Epithelial cell of prostate (primary cell): ENCODE data around the gene CIB4.

Experiments used
- DNase-seq: peaks from one replicate; pipeline ENCODE4 v3.0.0-alpha.2; 2011; ENCODE audit warnings: low read depth, low spot score
- H3K27ac ChIP-seq: fragments of 450-650 bp; 2 replicates; pipeline ENCODE4 v1.5.1; 2017; ENCODE audit warnings: mild to moderate bottlenecking

CIB4 gene

DNA sequence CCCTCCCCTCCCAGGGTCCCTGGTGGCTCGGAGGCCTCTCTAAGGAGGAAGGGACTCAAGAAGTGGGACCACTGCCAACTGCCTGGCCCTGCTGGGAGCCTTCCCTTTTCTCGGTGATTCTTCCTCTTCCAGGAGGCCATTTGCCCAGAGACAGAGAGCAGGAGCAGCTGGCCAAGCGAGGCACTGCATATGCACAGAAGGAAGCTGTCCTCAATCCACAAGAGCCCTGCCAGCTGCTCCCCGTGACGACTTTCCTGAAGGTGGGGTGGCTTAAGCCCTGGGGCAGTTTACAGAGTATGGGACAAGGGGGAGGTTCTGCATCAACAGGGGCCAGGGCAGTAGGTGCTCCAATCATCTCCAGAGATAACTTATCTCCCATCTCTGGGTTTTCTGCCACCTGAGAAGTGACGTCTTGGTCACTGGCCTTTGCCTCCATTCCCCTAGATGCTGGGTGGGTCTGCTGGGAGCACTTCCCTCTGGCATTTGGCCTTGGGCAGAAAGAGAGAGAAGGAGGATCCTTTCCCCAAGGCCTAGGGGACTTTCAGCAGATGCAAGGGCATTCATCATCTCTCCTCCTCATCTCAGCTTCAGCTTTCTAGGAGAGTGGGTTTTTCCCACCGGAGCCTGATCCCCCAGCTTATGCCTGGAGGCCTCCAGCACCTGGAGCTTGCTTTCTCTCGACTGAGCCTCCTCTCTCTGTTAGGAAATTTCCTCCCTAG, 28.5 kb downstream of the CIB4 start:
- no peak overlapping the region for H3K27ac ChIP-seq
- DNase-seq, result no peak

DNA sequence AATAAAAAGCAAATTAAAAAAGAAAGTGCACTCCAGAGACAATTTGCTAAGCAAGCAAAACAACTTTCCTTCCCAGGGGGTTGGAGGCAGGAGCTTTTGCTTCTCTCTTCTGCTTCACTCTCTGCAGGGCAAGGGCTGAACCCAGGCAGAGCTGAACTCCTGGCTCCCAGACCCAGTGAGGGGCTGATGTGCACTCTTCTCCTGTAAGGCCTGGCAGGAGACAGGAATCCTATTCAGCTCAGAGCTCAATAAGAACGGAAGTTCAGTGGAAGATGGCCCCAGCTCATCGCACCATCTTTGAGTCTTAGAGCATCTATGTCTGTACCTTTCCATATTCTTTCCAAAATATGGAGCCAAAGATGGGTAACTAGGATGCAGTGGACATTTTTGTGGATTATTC, 29.1 kb downstream of the CIB4 start:
- H3K27ac ChIP-seq, result no peak overlapping the region
- DNase-seq, result no peak

DNA sequence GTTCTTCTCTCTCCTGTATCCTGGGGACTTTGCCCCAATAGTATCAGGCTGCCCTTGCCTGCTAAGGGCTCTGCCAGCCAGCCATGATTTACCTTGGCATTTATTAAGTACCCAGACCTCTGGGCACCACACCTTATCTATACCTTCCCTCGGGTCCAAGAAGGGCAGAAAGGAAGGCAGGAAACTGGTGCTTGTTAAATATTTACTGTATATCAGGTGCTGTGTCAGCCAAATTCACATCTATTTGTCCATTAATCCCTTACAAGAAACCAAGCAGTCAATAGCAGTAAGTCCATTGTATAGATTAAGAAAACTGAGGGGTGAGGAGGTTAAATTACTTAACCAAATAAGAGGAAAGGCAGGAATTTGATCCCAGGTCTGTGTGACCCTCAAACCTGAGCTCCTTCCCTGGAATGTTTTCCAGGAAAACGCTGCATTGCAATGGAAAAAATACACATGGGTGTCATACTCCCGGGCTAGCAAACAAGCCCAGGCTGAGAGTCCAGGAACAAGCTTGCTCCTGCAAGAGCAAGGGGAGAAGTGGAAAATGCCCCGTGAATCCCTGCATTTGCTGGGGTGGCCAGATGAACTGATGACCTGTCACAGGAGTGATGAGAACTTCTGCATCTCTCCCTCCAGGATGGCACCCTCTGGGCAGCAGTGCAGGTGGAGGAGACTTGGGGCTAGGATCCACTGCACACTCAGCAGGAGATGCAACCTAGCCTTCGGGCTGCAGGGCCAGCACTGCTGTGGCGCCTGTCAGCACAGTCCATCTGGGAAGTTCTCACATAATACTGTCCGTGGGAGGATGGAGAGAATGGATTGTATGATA, 30.4 kb downstream of the CIB4 start:
- no peak overlapping the region for H3K27ac ChIP-seq
- DNase-seq, result no peak

DNA sequence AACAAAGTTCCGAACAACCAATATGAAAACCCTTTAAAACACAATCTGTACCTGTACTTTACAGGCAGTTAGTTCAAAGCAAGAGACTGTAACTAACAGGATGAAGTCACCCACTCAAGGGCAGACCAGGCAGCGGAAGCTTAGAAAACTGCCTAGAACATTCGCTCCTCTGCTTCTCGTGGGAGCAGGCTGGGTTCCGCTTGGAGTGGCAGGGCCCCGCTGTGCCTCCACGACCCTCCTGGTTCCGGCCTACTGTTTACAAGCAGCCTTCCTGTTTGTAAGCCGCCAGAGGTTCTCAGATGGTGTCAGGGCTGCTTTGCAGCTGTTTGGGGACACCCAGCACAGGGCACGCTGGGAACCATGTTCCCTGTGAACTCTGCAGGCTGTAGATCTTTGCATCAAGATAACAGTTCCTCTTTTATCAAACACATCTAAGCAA, 31.3 kb downstream of the CIB4 start:
- no peak for DNase-seq
- H3K27ac ChIP-seq, result no peak overlapping the region

DNA sequence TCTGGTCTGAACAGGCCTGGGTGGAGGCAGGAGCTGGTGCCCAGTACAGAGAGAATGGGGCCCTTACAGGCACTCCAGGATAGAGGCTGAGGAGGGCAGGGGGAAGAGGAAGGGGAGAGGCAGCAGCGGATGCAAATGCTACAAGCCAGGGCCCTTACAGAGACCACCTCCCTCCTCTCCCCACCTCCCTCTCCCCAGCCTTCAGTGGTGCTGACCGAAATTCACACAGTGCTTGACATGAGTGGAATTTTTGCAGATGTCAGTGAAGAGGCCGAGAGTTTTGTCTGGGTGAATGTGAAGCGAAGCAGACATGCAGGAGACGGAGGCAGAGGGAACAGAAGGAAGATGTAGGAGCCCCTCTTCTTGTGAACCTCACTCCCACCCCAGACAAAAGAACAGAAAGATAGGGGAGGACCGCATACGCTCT, 31.9 kb downstream of the CIB4 start:
- DNase-seq, result no peak
- no peak overlapping the region for H3K27ac ChIP-seq

DNA sequence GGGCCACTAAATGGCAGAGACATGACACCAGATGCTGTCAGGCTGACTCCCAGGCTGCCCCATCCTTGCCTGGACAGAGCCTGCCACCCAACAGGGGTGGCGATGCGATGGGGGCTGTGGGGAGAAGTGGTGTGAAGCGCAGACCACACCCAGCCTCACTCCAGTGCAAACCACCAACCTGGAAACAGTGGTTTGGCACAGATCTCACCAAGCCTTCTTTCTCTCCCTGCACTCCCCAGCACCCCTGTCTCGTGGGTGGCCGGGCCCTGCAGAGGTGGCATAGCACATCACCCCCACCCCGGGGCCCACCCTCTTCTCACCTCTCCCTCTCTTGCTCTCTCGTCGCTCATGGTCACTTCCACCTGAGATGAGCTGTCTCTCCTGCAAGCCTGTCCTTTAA, 32.6 kb downstream of the CIB4 start:
- H3K27ac ChIP-seq, result no peak overlapping the region
- no peak for DNase-seq

DNA sequence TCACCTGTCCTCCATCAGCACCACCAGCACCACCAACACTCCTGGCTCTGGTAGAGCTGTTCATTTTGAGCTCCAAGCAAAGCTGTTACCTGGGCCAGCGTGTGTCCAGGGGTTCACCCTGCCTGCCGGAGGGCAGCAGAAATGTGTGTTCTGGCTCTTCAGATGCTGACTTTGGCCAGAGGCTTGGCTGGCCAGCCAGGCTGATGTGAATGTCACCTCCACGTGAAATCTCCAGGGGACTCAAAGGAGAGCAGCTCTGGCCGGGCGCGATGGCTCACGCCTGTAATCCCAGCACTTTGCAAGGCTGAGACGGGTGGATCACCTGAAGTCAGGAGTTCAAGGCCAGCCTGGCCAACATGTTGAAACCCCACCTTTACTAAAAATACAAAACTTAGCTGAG, 33.5 kb downstream of the CIB4 start:
- H3K27ac ChIP-seq, result no peak overlapping the region
- DNase-seq, result no peak

DNA sequence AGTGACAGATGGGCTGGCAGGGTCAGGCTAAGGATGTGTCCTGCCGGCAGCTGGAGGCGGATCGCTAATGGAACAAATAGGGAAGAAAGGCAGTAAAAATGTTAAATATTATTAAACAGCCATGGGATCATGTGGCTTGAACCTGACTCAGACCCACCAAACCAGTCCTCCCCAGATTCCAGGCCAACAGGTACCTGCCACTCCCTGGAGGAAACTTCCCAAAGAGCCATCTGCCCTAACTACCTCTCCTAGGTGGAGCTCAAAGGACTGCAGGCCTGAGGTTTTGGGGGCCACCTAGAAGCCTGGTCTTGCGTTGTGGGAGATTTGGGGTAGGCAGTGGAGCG, 34.3 kb downstream of the CIB4 start:
- peak; percentile 43 for DNase-seq
- H3K27ac ChIP-seq, result peak overlapping the region; percentile 40

DNA sequence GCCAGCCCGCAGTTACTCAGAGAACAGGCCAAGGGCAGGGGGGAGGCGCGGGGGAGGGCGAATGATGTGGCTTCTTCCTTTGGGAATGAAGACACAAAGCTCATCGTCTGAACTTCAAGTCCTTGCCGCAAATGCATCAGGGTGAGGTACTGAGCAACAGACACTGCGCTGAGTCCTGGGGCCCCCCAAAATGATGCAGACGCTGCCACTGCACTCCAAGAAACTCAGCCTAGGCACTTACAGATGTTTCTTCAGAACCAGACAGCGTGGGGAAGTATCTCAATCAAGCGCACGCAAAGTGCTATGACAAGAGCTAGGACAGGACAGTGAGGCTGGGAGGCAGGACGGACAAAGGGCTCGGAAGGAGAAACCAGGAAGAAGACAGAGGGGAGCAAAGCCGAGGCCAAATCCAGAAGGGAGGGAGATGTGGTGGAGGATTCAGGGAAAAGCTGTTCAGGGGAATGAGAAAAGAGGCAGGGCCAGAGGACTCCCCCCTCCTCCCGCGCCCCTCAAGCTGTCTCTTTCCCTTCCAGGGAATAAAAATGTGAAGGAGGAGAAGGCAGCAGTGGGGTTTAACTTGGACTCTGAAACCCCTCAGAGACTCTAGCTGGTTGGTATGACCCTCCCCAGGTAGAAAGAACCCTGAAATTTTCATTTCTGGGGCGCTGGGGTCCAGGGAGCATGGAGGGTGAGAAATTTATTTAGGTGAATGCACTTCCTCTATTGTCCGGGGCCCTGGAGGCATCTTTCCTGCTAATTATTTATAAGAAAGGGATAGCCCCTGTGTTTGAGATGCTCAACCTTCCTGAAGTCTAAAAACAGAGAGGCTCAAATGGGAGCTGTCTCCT, 34.9 kb downstream of the CIB4 start:
- peak overlapping the region; percentile 40 for H3K27ac ChIP-seq
- DNase-seq, result no peak

DNA sequence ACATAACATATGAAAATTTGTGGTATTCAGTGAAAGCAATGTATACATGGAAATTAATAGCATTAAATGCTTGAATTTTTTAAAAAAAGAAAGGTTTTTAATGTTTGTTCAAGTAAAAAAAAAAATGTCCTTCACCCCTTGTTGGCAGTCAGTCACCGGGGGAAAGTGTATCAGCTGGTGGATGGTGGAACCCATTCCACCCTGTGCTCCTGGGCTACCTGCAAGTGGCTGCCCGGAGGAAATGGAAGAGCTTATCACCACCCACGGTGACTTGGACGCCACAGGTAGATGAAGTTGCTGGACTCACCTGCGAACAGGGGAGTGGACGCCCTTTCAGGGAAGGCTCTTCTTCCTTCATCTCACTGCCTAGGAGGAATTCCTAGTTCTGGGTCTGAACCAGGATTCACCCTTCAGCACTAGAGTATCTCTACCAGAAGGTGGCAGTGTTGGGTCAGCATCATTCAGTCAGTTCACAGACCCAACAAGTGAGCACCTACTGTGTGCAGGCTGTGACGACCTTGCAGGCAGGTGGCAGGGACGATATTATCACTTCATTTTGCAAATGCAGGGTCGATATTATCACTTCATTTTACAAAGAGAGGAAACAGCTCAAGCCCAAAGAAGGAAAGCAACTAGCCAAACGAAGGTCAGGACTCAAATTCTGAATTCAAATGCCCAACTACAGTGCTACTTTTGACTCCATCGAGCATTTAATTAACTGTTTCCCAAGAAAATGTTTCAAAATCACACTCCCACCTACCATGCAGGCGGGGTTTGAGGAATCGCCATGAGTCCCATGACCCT, 35.8 kb downstream of the CIB4 start:
- no peak for DNase-seq
- H3K27ac ChIP-seq, result no peak overlapping the region

DNA sequence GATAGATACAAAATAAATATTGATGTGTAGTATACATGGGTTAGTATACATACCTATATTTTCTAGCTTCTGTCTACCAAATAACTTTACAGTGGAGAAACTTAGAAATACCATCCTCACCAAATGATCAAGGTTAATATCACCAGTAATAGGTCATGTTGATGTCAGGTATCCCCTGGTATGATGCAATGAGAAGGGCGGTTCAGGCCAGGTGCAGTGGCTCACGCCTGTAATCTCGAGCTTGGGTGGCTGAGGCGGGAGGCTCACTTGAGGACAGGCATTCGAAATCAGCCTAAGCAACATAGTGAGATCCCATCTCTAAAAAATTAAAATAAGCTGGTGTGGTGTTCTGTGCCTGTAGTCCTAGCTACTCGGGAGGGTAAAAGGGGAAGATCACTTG, 38.6 kb downstream of the CIB4 start:
- DNase-seq, result no peak

DNA sequence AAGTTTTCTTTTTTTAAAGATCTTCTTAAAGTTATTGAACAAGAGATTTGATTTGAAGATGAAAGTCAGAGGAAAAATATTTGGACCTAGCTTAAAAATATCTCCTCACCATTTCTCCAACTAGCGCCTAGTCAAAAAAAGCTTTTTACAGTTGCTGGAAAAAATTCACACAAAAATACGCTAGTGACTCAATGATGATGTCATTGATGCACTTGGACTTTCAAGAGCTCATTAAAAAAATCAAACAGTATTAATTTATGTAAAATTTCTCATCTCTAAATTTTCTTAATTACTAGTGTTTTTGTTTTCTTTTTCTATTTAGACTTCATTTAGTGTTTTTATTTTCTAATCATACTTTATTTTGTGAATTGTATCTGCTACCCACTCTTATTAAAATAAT, 41.8 kb downstream of the CIB4 start:
- H3K27ac ChIP-seq, result no peak overlapping the region
- DNase-seq, result no peak

More for the DNA sequence above, 38.6 kb downstream of the CIB4 start:
- no peak overlapping the region for H3K27ac ChIP-seq

DNA sequence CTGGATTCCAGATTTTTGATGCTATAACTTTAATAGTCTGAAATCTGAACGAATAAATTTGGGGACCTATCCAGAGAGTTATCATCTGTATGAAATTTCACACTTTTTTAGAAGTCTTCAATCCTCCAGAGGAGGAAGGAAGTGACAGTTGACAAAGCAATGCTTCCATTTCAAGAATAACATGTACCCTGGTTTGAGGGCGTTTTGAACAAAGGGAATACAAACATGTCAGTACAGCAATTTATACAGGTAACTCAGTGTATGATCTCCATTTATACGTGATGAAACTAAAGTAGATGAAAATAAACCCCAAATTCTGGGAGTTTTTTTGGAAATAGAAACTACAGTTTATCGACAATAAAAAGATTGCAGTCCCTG, 42.2 kb downstream of the CIB4 start:
- no peak overlapping the region for H3K27ac ChIP-seq
- no peak for DNase-seq

DNA sequence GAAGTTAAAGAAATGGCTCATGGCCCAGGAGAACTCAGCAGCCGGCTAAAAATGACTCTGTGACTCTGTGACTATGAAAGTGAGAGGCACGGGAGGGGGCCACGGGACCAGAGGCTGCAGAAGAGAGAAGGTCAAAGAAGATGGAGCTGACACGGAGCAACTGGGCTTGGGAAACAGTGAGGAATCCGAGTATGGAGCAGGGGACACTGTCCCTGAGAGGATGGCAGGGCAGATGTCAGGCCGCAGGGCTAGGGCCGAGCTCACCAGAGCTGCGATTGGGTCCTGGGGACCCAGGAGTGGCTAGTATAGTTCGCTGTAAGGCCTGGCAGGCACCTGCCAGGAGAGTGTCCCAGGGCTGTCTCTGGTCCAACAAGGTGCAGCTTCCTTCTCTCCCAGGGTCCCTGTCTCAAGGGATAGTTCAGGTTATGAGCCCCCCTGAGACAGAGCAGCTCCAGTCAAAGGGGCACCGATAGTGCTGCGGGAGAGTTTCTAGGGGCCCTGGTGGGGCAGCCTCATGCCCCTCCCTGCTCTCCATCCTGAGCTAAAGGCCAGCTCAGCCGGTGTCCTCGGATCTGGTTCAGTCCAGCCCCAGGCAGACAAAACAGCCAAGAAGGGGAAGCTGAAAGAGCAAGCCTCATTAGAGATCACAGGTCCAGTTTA, 42.7 kb downstream of the CIB4 start:
- DNase-seq, result no peak

DNA sequence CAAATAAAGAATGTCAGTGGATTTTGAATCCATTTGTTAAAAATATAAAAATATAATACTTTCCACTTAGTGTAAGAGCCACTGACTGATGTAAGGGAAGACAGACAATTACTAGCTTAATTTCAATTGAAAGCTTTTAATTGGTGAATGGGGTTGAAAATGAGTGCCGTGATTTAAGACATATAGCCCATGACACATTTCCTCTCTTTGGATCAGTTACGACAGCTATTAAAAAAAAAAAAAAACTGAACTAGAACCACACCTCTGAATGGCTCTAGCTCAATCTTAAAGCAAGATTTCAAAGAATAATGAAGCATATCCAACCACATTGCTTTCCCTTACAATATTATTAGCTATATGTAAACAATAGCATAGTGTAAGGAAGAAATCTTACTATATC, 44.0 kb downstream of the CIB4 start:
- DNase-seq, result no peak
- no peak overlapping the region for H3K27ac ChIP-seq

More for the DNA sequence above, 42.7 kb downstream of the CIB4 start:
- H3K27ac ChIP-seq, result no peak overlapping the region

DNA sequence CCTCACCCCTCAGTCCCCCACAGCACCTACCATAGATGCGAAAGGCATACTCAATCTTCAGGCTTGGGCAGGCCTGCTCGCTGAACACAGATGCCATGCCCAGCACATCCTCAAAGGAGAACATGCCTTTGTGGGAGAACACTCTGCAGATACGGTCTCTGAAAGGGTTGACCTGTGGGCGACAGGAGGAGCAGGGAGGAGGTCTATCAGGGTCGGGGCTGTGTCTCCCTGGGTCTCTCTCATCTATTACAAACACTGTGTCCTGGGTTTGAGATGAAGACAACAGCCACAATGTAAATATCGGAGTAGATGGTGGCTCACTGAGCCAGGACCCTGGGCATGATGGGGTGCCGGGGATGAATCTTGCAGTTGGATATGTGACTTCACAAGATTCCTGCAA, 46.0 kb downstream of the CIB4 start:
- no peak for DNase-seq
- no peak overlapping the region for H3K27ac ChIP-seq

DNA sequence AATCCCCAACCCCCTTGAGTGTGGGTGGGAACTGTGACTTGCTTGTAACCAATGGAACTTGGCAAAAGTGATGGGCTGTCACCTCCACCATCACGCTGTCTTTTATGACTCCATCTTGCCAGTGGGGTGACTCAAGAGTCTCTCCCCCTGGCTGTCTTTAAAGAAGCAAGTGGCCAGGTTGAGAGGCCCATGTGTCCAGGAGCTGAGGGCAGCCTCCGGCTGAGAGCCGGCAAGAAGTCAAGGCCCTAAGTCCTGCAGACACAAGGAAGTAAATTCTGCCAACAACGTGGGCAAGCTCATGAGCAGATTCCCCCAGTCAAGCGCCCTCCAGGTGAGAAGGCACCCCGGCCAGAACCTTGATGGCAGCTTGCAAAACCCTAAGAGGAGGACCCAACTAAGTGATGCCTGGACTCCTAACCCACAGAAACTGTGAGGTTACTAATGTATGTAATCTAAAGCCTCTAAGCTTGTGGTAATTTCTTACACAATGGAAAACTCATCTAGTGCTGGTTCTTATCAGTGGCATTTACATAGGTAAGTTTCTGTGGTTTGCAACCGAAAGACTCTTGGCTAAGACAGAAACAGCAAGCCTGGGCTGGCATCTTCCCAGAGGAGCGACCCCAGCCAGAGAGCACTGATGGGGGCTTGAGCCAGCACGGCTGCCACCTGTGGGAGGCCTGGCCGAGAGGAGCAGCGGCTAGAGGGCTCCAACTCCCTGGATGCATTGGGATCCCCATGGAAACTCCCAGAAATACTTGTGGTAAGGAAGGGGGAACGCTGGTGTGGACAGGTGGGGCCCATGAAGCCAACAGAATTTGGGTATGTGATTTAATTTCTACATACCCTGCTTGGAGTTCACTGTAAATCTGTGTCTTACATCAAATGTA, 49.3 kb downstream of the CIB4 start:
- DNase-seq, result no peak
- H3K27ac ChIP-seq, result no peak overlapping the region

DNA sequence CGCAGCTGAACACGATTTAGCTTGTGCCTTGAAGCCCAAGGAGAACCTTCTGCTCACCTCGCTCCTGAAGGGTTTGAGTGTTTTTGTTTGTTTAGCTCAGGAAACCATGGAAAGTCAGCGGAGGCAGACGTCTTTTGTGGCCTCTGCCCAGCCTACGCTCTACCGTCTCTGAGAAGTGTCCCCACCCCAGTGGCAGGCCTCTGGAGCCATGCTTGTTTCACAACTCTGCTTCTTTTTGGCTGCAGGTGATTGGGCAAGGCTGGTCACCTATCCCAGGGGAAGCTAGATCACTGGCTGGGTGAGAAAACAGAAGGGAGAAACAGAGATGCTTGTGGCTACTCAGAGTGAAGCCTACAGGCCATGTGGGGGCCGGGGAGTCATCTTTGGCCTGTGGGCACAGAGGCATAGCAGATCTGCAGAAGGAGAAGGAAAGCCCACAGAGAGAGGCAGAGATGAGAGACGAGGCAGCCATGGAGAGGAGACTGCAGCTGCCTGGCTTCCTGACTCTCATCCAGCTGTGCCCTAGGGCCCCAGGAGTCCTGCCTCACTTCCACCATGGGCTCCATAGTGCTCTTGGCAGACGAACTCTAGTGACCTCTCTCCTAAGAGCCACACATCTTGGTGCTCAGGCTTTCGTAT, 50.1 kb downstream of the CIB4 start:
- H3K27ac ChIP-seq, result no peak overlapping the region
- DNase-seq, result no peak
